A549 (cell line): ENCODE results near the gene EMP3. TPM values are rescaled to one million over a fixed set of nuclear protein-coding genes. Genes with fewer than 3 reads are reported as not detected.
A peak's percentile ranks its signal among the peaks of the same experiment; 100 is the strongest.

ENCODE experiments used
- ATAC-seq, 2 experiments: fragments of 200-7000 bp in 1 of 2; fragments of >200 bp in 1 of 2; cut with Nextera tagmentation in 1 of 2; cut with Tn5 transposase in 1 of 2; 3 replicates each; pipeline versions ENCODE4 v1.8.0 to v1.9.1; 2018 to 2020; ENCODE audit warnings: mild to moderate bottlenecking in 1 of 2, moderate library complexity in 1 of 2
- CTCF ChIA-PET: fragments of 300-600 bp; sonication (Branson Sonifier 250); formaldehyde crosslinking; extraction: SDS; loops from one replicate; lab custom pipeline; 2021; ENCODE audit warnings: antibody characterized with exemption, inconsistent platforms; lab: Yijun Ruan, JAX
- POLR2A ChIA-PET: fragments of 350-600 bp; formaldehyde crosslinking; extraction: SDS; loops from one replicate; lab custom pipeline; 2021; ENCODE audit warnings: antibody characterized with exemption, inconsistent platforms; lab: Yijun Ruan, JAX
- DNase-seq, 2 experiments: peaks; one replicate each; pipeline versions ENCODE4 v3.0.0 to v3.0.0-alpha.2; 2011 to 2016; ENCODE audit warnings: low read depth in 1 of 2, low spot score in 1 of 2
- FAIRE-seq: peaks from 2 replicates; lab custom pipeline; 2011; peaks lifted over from hg19 to GRCh38; lab: Jason Lieb, UNC
- H3K27ac ChIP-seq, 2 experiments: fragments of >200 bp; sonication (Bioruptor Twin); formaldehyde crosslinking; 3 replicates each; pipeline ENCODE4 v1.5.1; 2016 to 2017
- H3K4me1 ChIP-seq: fragments of >200 bp; sonication (Bioruptor Twin); formaldehyde crosslinking; 3 replicates; pipeline ENCODE4 v1.6.1; 2016
- H3K4me2 ChIP-seq: fragments of >200 bp; sonication (Bioruptor Twin); formaldehyde crosslinking; 3 replicates; pipeline ENCODE4 v1.6.1; 2016
- H3K4me3 ChIP-seq: fragments of >200 bp; sonication (Bioruptor Twin); formaldehyde crosslinking; 3 replicates; pipeline ENCODE4 v1.5.1; 2016
- H3K9me3 ChIP-seq: fragments of >200 bp; sonication (Bioruptor Twin); formaldehyde crosslinking; 3 replicates; pipeline ENCODE4 v1.6.1; 2016
- CHD2 ChIP-seq: fragments of 150-350 bp; IDR thresholded peaks from 2 replicates; pipeline ENCODE4 v1.6.1; 2014; ENCODE audit warnings: low read length; ENCODE audit not compliant: partially characterized antibody
- EP300 ChIP-seq, 2 experiments: fragments of >200 bp; sonication (Bioruptor Twin); formaldehyde crosslinking; IDR thresholded peaks; 2 replicates in 1 of 2; 3 replicates in 1 of 2; pipeline ENCODE4 v1.6.1; 2016 to 2017
- FOSB ChIP-seq: fragments of 250-450 bp; sonication (Bioruptor Pico); IDR thresholded peaks from 2 replicates; pipeline ENCODE4 v1.5.0; 2020; ENCODE audit warnings: mild to moderate bottlenecking, moderate library complexity
- FOXS1 ChIP-seq: fragments of 250-450 bp; sonication (Bioruptor Pico); IDR thresholded peaks from 2 replicates; pipeline ENCODE4 v1.5.0; 2020; ENCODE audit warnings: mild to moderate bottlenecking, moderate library complexity
- GATA3 ChIP-seq: IDR thresholded peaks from 2 replicates; pipeline ENCODE4 v1.6.1; 2012; ENCODE audit warnings: borderline replicate concordance
- HDAC2 ChIP-seq: fragments of 200-600 bp; sonication (generic); IDR thresholded peaks from 2 replicates; pipeline ENCODE4 v1.6.1; 2016
- HOXB13 ChIP-seq: fragments of 250-450 bp; sonication (Bioruptor Pico); IDR thresholded peaks from 2 replicates; pipeline ENCODE4 v1.5.0; 2020; ENCODE audit warnings: low read depth, mild to moderate bottlenecking, moderate library complexity
- HOXB5 ChIP-seq: fragments of 250-450 bp; sonication (Bioruptor Pico); IDR thresholded peaks from 2 replicates; pipeline ENCODE4 v1.5.0; 2020; ENCODE audit warnings: mild to moderate bottlenecking, moderate library complexity
- JUN ChIP-seq, 2 experiments: fragments of >200 bp; sonication (Bioruptor Twin); formaldehyde crosslinking; IDR thresholded peaks; 2 replicates in 1 of 2; 3 replicates in 1 of 2; pipeline ENCODE4 v1.6.1; 2016 to 2017
- MAX ChIP-seq: IDR thresholded peaks from 2 replicates; pipeline ENCODE4 v1.6.1; 2012
- NFE2L2 ChIP-seq: fragments of 150-350 bp; conservative IDR thresholded peaks from 2 replicates; pipeline ENCODE4 v1.6.1; 2014; ENCODE audit warnings: low read length
- PBX3 ChIP-seq: IDR thresholded peaks from 2 replicates; pipeline ENCODE4 v1.6.1; 2012
- POLR2A ChIP-seq: IDR thresholded peaks from 2 replicates; pipeline ENCODE4 v1.6.1; 2012; ENCODE audit warnings: mild to moderate bottlenecking, low read length
- RAD21 ChIP-seq, 2 experiments: fragments of >200 bp in 1 of 2; sonication (Bioruptor Twin) in 1 of 2; formaldehyde crosslinking in 1 of 2; IDR thresholded peaks in 1 of 2; conservative IDR thresholded peaks in 1 of 2; 2 replicates in 1 of 2; 3 replicates in 1 of 2; pipeline ENCODE4 v1.6.1; 2012 to 2018; ENCODE audit warnings: inconsistent platforms in 1 of 2
- RCOR1 ChIP-seq: fragments of 150-350 bp; IDR thresholded peaks from 2 replicates; pipeline ENCODE4 v1.6.1; 2014; ENCODE audit warnings: antibody characterized with exemption, low read length, low read depth
- SREBF2 ChIP-seq: fragments of 450-650 bp; IDR thresholded peaks from 2 replicates; pipeline ENCODE4 v1.6.1; 2014; ENCODE audit warnings: mild to moderate bottlenecking, moderate library complexity
- TP53 ChIP-seq: fragments of 250-450 bp; sonication (Bioruptor Pico); IDR thresholded peaks from 2 replicates; pipeline ENCODE4 v1.5.0; 2021; ENCODE audit warnings: mild to moderate bottlenecking, moderate library complexity
- ZFP36 ChIP-seq: fragments of 450-650 bp; IDR thresholded peaks from 2 replicates; pipeline ENCODE4 v1.6.1; 2014; ENCODE audit warnings: borderline replicate concordance; ENCODE audit not compliant: partially characterized antibody
- ZSCAN20 ChIP-seq: fragments of 250-450 bp; sonication (Bioruptor Pico); IDR thresholded peaks from 2 replicates; pipeline ENCODE4 v1.8.0; 2022; ENCODE audit warnings: mild to moderate bottlenecking, moderate library complexity
- WGBS: methylation state at CpG from one replicate; pipeline ENCODE4 v1.1.6; 2017; ENCODE audit errors: missing lambda C conversion rate; 5-methylcytosine and 5-hydroxymethylcytosine counted together
- polyA plus RNA-seq, 4 experiments: library from polyadenylated mRNA; depleted of rRNA in 3 of 4; stranded (reverse); fragments of >200 nt; fragmentation: RNase III in 1 of 4; extraction: RNeasy Plus Mini Kit Qiagen cat#74134 plus additional on column Dnase treatment in 1 of 4; gene quantifications; 2 replicates in 3 of 4; 3 replicates in 1 of 4; pipeline ENCODE4 v1.2.3, GENCODE V29; 2011 to 2017
- TF ChIP-seq, protein P1 (sequence below): fragments of >200 bp; sonication (Bioruptor Twin); formaldehyde crosslinking; IDR thresholded peaks from 3 replicates; pipeline ENCODE4 v1.6.1; 2016
- TF ChIP-seq, protein P2 (sequence below): fragments of 450-650 bp; IDR thresholded peaks from 2 replicates; pipeline ENCODE4 v1.6.1; 2014; ENCODE audit warnings: antibody characterized with exemption

The EMP3 gene
- polyA plus RNA-seq, 2 of the 4 experiments (the other 2 are of a cell fraction) = 147 to 580 TPM

GRCh38 chr19:48296963-48297734, 28.2 kb upstream of the EMP3 start:
- no peak for TF ChIP-seq HDAC2
- no peak for TF ChIP-seq TP53
- TF ChIP-seq GATA3 = no peak
- TF ChIP-seq NFE2L2 = no peak
- no peak for TF ChIP-seq ZFP36
- TF ChIP-seq FOXS1 (CRISPR knock-in tag) = no peak
- no peak for TF ChIP-seq MAX
- TF ChIP-seq POLR2A = no peak
- TF ChIP-seq HOXB13 (CRISPR knock-in tag) = no peak
- no peak for TF ChIP-seq RAD21 (conservative IDR thresholded peaks at IDR 0.05 in 1 of 2, IDR thresholded peaks at IDR 0.05 in 1 of 2)
- TF ChIP-seq CHD2 = no peak
- TF ChIP-seq JUN (IDR thresholded peaks at IDR 0.05) = no peak
- no peak overlapping the region for H3K27ac ChIP-seq
- ChIA-PET CTCF (interaction anchor here (0.7 to 15.7 kb wide), 10 partner anchors 9 to 334 kb away, joined by 3 to 499 read pairs (median 5); partner anchors contain the start of gene ZNF114), POLR2A (no interaction called here)
- no peak overlapping the region for H3K4me2 ChIP-seq
- peak; percentile 28 to 33; a peak in 3 of 6 replicates for ATAC-seq
- H3K4me1 ChIP-seq = no peaks in the 10 kb centered on the region
- H3K4me3 ChIP-seq = no peak overlapping the region
- no peaks in the 10 kb centered on the region for H3K9me3 ChIP-seq
- WGBS = 76% methylated on average over 30 of the region's 42 CpGs
- no peak for FAIRE-seq
- DNase-seq = no peak

DNA sequence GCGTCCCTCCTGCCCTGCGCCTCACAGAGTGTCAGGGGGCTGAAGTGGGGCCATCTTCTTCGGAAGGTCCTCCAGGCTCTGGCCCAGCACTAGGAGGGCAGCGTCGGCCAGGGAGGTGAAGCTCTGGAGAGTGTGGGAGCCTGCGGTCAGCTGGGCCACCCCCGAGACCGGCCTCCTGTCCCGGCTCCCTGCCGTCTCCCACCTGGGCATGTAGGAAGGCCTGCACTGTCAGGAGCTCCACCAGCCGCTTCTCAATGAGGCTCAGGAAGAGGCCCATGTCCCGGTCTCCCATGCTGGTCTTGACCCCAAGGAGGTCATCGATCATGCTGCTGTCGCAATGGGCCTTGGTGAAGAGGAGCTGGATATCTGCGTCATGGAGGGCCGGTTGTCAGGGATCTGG, 27.4 kb upstream of the EMP3 start:
- DNase-seq = no peak
- H3K4me2 ChIP-seq = no peak overlapping the region
- ChIA-PET CTCF (interaction anchor here (1.0 to 15.7 kb wide), 9 partner anchors 10 to 335 kb away, joined by 3 to 499 read pairs (median 8); partner anchors contain the start of gene ZNF114), POLR2A (no interaction called here)
- TF ChIP-seq EP300 (IDR thresholded peaks at IDR 0.05) (no peak), HOXB5 (CRISPR knock-in tag) (no peak), GATA3 (no peak), RAD21 (conservative IDR thresholded peaks at IDR 0.05 in 1 of 2, IDR thresholded peaks at IDR 0.05 in 1 of 2) (no peak), FOSB (no peak), RCOR1 (no peak), PBX3 (no peak), SREBF2 (no peak), ZSCAN20 (CRISPR knock-in tag) (no peak)
- TF ChIP-seq, protein P1, sequence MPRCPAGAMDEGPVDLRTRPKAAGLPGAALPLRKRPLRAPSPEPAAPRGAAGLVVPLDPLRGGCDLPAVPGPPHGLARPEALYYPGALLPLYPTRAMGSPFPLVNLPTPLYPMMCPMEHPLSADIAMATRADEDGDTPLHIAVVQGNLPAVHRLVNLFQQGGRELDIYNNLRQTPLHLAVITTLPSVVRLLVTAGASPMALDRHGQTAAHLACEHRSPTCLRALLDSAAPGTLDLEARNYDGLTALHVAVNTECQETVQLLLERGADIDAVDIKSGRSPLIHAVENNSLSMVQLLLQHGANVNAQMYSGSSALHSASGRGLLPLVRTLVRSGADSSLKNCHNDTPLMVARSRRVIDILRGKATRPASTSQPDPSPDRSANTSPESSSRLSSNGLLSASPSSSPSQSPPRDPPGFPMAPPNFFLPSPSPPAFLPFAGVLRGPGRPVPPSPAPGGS = no peak
- TF ChIP-seq, protein P2, sequence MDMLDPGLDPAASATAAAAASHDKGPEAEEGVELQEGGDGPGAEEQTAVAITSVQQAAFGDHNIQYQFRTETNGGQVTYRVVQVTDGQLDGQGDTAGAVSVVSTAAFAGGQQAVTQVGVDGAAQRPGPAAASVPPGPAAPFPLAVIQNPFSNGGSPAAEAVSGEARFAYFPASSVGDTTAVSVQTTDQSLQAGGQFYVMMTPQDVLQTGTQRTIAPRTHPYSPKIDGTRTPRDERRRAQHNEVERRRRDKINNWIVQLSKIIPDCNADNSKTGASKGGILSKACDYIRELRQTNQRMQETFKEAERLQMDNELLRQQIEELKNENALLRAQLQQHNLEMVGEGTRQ = no peak
- no peak overlapping the region for H3K27ac ChIP-seq
- no peak for ATAC-seq
- H3K4me1 ChIP-seq = no peaks in the 10 kb centered on the region
- no peak for FAIRE-seq
- no peaks in the 10 kb centered on the region for H3K9me3 ChIP-seq
- 96% methylated on average over 11 of the region's 16 CpGs for WGBS
- no peak overlapping the region for H3K4me3 ChIP-seq
